Stimulated activated memory B cell treated with anti-CD40 and anti-IgM and Interleukin-4, amounts not matched to agents 10 μg/mL and 1 μg/mL and 100 μg/mL, for 72 hours (primary cell): ENCODE results near the gene MINDY4B.
A peak's percentile ranks its signal among the peaks of the same experiment; 100 is the strongest.

Source experiments
- ATAC-seq: fragments of 150-1000 bp; cut with Tn5 transposase; 2 replicates; pipeline ENCODE4 v1.10.0; 2021
- H3K27ac Mint-ChIP-seq: one replicate; pipeline ENCODE4 v1.8.0; 2022; ENCODE audit warnings: mild to moderate bottlenecking, mixed read lengths
- H3K27me3 Mint-ChIP-seq: one replicate; pipeline ENCODE4 v1.8.0; 2022; ENCODE audit warnings: mixed read lengths
- H3K36me3 Mint-ChIP-seq: one replicate; pipeline ENCODE4 v1.8.0; 2022; ENCODE audit warnings: mixed read lengths
- H3K4me1 Mint-ChIP-seq: one replicate; pipeline ENCODE4 v1.8.0; 2022; ENCODE audit warnings: mixed read lengths
- H3K4me3 Mint-ChIP-seq: one replicate; pipeline ENCODE4 v1.8.0; 2022; ENCODE audit warnings: mild to moderate bottlenecking, moderate library complexity, mixed read lengths
- H3K9me3 Mint-ChIP-seq: one replicate; pipeline ENCODE4 v1.8.0; 2022; ENCODE audit warnings: mixed read lengths

MINDY4B gene

DNA sequence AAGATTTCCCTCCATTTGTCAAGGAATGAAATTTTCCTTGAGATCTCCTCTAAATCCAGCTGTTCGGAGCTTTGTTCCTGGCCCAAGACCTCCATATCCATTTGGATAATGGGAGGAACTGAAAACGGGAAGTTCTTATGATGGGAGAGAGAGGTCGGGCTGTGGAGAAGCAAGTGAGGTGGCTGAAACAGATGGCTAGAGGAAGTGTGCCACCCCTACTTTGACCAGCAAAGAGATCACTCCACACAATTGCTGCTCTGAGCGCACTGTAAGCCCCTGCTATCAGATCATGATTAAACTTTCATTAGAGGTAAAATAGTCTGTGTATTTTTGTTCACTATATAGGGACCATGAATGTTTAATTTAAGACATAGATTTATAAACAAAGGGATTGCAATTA, at the start of gene MINDY4B:
MINDY4B (minus strand) TSS at position 101 of the 400 bp plus-strand sequence; CDS start at position 101, 0 bp downstream.
- peaks cover 10% of the 10 kb centered on the region for H3K27me3 Mint-ChIP-seq
- no peak within 1 kb of the TSS for H3K27ac Mint-ChIP-seq
- no peaks in the 10 kb centered on the region for H3K36me3 Mint-ChIP-seq
- no peaks in the 10 kb centered on the region for H3K9me3 Mint-ChIP-seq
- ATAC-seq = no peak
- no peak within 1 kb of the TSS for H3K4me3 Mint-ChIP-seq
- no peaks in the 10 kb centered on the region for H3K4me1 Mint-ChIP-seq

DNA sequence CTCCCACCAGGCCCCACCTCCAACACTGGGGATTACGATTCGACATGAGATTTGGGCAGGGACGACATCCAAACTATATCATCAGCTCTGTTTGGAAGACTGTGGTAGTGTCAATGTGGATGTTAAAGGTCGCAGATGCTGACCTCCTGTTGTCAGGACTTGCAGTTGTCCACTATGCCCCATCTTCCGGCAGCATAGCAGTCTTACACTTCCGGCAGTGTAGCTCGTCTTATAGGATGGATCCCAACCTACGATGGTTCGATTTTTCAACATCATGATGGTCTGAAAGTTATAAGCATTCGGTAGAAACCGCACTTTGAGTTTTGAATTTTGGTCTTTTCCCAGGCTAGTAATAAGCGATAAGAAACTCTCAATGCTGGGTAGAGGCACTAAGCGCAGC, 46.7 kb upstream of the MINDY4B start:
- Mint-ChIP-seq H3K4me3 (no peak overlapping the region), H3K36me3 (no peaks in the 10 kb centered on the region), H3K27ac (no peak overlapping the region), H3K27me3 (peaks cover 31% of the 10 kb centered on the region), H3K9me3 (peaks cover 3% of the 10 kb centered on the region), H3K4me1 (no peaks in the 10 kb centered on the region)
- no peak for ATAC-seq

DNA sequence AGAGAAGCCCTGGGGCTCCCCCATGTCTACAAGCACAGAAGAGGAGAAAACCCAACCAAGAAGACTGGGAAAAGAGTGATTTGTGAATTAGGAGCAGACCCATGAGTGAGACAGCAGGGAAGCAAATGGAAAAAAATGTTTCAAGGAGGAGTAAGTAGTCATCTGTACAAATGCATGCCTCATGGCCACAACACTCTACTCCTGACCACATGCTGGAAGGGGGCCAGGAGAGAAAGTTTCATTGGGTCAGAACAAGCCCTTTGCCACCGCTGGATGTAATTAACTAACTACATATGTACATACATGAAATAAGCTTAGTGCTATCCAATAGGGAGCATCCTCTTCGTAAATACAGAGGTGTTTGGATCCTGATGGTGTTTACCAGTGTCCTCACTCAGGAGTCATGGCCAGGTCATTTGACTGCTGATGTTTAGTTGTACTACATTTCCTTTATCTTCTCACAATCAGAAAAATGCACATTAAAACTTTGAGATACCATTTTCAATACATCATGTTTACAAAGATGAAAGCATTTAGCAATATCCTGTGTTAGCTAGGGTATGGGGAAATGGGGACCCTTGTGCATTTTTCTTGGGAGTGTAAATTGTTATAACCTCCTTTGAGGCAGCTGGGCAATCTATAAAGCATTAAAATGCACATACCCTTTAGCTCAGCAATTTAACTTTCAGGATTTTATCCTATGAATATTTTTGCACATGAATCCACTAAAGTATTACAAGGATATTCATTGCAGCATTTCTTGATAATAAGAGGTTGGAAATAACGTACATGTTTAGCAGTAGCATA, 40.2 kb upstream of the MINDY4B start:
- ATAC-seq = no peak
- no peak overlapping the region for H3K4me3 Mint-ChIP-seq
- peaks cover 56% of the 10 kb centered on the region for H3K27me3 Mint-ChIP-seq
- H3K9me3 Mint-ChIP-seq = peaks cover 3% of the 10 kb centered on the region
- H3K36me3 Mint-ChIP-seq = no peaks in the 10 kb centered on the region
- H3K4me1 Mint-ChIP-seq = no peaks in the 10 kb centered on the region
- no peak overlapping the region for H3K27ac Mint-ChIP-seq

DNA sequence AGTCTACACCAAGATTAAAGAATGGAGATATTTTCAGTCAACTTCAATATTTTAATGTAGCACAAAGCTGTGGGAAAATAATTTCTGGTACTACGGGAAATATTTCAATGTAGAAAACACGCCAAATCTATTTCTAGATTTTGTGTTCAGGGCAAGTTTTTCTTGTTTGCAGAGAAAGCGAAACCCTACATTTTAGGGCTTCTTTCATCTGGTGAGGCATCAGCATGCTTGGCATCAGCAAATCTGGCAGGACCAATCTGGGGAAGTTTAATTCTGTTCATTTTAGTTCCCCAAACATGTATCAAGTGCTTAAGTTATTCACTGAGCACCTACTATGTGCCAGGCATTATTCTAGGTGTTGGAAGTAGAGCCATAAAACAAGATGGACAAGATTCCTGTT, 37.0 kb upstream of the MINDY4B start:
- Mint-ChIP-seq H3K27ac (no peak overlapping the region), H3K4me3 (no peak overlapping the region), H3K36me3 (no peaks in the 10 kb centered on the region), H3K9me3 (no peaks in the 10 kb centered on the region), H3K4me1 (no peaks in the 10 kb centered on the region), H3K27me3 (peaks cover 67% of the 10 kb centered on the region)
- no peak for ATAC-seq

DNA sequence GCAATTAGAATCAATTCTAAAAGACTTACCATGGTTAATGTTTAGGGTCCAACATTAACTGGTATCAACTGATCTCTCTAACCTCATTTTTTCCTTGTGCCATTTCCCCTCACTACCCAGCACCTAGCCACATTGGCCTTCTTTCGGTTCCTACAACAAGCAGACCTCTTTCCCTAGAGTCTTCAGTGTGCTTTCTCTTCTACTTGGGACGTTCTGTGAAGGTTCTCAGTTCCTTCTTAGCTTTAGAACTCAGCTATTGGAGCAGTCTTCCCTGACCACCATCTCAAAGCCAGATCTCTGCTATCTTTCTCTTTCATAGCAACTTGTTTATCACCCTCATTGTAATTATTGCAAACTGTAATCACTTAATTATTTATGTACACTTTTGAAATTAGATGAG, 31.5 kb upstream of the MINDY4B start:
- peak; percentile 91 for ATAC-seq

DNA sequence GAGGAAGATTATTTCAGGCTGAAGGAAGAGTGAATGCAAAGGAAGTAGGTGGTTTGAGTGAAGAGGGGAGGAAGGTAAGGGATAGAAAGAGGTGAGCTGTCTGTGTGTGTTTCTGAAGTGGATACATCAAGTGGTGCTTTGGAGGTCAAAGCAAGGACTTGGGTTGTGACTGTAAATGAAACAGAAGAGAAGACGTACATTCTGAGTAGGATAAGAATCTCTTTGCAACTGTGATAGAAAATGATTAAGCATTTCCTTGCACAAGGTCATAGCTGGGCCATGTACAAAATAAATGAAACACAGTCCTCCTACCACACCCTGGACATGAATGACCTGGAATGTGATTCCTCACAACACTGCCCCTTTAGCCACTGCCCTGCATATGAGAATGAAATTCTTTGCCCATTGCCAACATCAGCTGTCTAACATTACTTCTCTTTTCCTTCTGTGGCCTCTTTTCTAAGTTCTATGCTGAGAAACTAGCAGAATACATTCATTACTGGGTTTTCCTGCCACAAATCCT, 28.3 kb upstream of the MINDY4B start:
- H3K27me3 Mint-ChIP-seq = peaks cover 39% of the 10 kb centered on the region
- H3K36me3 Mint-ChIP-seq = no peaks in the 10 kb centered on the region
- H3K9me3 Mint-ChIP-seq = peaks cover 3% of the 10 kb centered on the region
- no peak for ATAC-seq
- peaks cover 10% of the 10 kb centered on the region for H3K4me1 Mint-ChIP-seq
- H3K27ac Mint-ChIP-seq = no peak overlapping the region
- H3K4me3 Mint-ChIP-seq = no peak overlapping the region

More for the DNA sequence above, 31.5 kb upstream of the MINDY4B start:
- H3K4me3 Mint-ChIP-seq = no peak overlapping the region
- H3K27ac Mint-ChIP-seq = no peak overlapping the region
- H3K36me3 Mint-ChIP-seq = no peaks in the 10 kb centered on the region
- H3K4me1 Mint-ChIP-seq = peaks cover 10% of the 10 kb centered on the region
- peaks cover 3% of the 10 kb centered on the region for H3K9me3 Mint-ChIP-seq
- peaks cover 50% of the 10 kb centered on the region for H3K27me3 Mint-ChIP-seq

DNA sequence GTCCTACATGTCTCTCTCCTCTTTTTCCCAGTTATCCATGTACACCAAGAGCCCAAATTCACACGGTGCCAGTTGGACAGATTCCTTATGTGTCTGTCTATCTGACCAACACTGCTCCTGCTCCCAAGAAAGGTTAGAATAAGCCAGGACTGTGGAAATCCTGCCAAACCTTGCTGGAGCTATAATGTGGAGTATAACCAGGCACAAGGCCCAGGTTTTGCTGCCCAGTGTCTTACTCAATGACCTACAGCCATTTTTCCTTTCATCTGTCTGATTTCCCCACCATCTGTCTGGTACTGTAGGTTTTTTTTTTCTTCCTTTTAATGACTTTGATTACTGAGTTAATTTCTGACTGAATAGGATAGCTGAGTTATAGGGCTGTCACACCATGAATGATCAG, 26.5 kb upstream of the MINDY4B start:
- peaks cover 28% of the 10 kb centered on the region for H3K27me3 Mint-ChIP-seq

DNA sequence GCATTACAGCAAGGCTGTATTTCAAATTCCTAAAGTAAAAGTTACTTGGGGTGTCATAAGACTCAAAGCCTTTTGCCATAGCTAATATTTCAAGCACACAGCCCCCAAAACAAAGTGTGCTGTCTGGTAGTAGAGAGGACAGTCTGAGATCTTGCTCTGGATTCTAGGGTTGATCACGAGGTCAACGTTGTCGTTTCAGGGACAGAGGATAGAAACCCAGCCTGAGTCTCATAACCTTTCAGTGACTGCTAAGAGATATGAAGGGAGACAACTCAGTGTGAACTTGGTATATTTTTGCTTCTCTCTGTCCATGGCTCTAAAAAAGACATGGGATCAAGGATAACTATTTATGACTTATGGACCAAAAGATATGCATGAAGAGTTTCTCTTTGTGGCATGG, 25.6 kb upstream of the MINDY4B start:
- H3K27me3 Mint-ChIP-seq = peaks cover 28% of the 10 kb centered on the region
- ATAC-seq = no peak
- no peaks in the 10 kb centered on the region for H3K36me3 Mint-ChIP-seq
- peaks cover 8% of the 10 kb centered on the region for H3K4me1 Mint-ChIP-seq
- no peaks in the 10 kb centered on the region for H3K9me3 Mint-ChIP-seq
- H3K4me3 Mint-ChIP-seq = no peak overlapping the region
- no peak overlapping the region for H3K27ac Mint-ChIP-seq

More for the DNA sequence above, 26.5 kb upstream of the MINDY4B start:
- H3K27ac Mint-ChIP-seq = no peak overlapping the region
- peaks cover 8% of the 10 kb centered on the region for H3K4me1 Mint-ChIP-seq
- H3K4me3 Mint-ChIP-seq = no peak overlapping the region
- peaks cover 3% of the 10 kb centered on the region for H3K9me3 Mint-ChIP-seq
- no peak for ATAC-seq
- H3K36me3 Mint-ChIP-seq = no peaks in the 10 kb centered on the region

DNA sequence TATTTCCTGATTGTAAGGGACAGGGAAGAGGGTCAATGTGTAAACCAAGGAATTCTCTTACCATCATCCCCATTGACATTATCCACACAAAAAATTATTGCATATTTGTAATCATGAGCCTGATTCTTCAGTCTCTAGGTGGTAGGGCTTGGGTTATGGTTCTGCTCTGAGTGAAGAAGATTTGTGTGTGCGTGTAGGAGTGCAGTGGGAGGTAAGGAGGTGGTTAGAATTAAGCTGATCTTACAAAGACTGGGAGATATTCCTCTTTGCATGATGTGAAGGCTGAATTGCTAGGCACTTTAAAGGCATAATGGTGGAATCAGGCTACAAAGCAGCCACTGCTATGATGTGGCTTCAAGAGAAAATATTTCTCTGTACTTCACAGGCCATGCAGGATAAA, 23.0 kb upstream of the MINDY4B start:
- no peak for ATAC-seq
- no peak overlapping the region for H3K4me3 Mint-ChIP-seq
- no peaks in the 10 kb centered on the region for H3K36me3 Mint-ChIP-seq
- no peak overlapping the region for H3K27ac Mint-ChIP-seq
- peaks cover 33% of the 10 kb centered on the region for H3K27me3 Mint-ChIP-seq
- H3K4me1 Mint-ChIP-seq = peaks cover 14% of the 10 kb centered on the region
- no peaks in the 10 kb centered on the region for H3K9me3 Mint-ChIP-seq

DNA sequence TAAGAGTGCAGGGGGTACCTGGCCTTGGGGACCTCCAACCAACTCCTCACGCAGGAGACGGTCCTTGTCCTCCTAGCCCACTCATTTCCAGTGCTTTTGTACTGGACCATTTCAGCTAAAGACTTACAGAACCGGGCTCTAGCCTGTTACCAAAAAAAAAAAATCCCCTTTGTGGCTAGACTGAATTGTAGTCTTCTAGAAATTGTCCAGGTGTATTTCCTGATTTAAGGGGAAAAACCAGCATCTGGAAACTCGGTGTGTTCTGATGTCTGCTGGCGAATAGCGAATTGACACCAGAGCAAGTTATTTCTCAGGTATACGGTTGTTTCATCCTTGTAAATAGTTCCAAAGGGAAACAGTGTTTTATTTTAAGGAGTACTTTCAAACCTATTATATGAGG, 21.1 kb upstream of the MINDY4B start:
- no peaks in the 10 kb centered on the region for H3K36me3 Mint-ChIP-seq
- H3K9me3 Mint-ChIP-seq = no peaks in the 10 kb centered on the region
- H3K4me3 Mint-ChIP-seq = no peak overlapping the region
- peaks cover 14% of the 10 kb centered on the region for H3K4me1 Mint-ChIP-seq
- H3K27ac Mint-ChIP-seq = no peak overlapping the region
- ATAC-seq = no peak
- H3K27me3 Mint-ChIP-seq = peaks cover 31% of the 10 kb centered on the region

DNA sequence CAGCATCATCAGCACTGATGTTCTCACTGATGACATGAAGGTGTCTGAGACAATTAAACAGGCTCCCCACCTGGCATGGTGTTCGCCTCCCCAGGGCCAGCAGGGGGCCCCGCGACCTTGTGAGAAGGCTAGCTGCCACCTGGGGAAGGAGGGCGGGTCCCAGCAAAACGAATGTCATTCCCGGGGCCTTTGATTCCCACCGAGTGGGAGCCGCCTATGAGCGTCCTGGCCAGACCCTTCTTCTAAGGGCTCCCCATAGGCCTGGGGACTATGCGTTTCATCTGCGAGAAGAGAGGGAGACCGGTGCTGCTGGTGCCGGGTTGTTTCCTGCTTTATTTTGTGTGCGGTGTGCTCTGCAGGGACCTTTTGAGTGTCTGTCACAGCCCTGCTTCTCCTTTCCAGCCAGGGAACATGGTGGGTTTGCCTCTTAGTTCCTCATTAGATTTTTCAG, 20.5 kb upstream of the MINDY4B start:
- Mint-ChIP-seq H3K36me3 (no peaks in the 10 kb centered on the region), H3K4me1 (peaks cover 14% of the 10 kb centered on the region), H3K9me3 (no peaks in the 10 kb centered on the region), H3K27ac (no peak overlapping the region), H3K4me3 (peak overlapping the region; percentile 42), H3K27me3 (peaks cover 36% of the 10 kb centered on the region)
- ATAC-seq = peak; percentile 79

DNA sequence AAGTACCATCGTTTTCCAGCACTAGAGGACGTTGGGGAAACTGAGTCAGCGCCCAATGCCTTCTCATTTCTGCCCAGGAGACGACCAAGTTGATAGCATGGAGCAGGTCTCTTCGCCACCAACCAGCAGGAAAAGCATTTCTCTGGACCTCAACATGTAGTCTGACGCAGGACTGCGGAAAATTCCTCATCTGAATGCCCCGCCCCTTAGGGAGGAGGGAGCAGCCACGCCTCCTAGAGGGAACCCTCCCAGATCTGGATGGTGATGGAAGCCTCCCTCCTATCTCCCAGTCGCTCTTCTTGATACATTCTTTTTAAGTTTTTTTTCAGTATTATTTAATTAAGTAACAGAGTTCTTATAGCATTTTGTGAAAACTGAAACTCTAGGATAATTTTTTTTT, 17.4 kb upstream of the MINDY4B start:
- Mint-ChIP-seq H3K9me3 (no peaks in the 10 kb centered on the region), H3K36me3 (no peaks in the 10 kb centered on the region), H3K27ac (no peak overlapping the region), H3K4me3 (no peak overlapping the region), H3K4me1 (peaks cover 14% of the 10 kb centered on the region), H3K27me3 (peaks cover 49% of the 10 kb centered on the region)
- no peak for ATAC-seq

DNA sequence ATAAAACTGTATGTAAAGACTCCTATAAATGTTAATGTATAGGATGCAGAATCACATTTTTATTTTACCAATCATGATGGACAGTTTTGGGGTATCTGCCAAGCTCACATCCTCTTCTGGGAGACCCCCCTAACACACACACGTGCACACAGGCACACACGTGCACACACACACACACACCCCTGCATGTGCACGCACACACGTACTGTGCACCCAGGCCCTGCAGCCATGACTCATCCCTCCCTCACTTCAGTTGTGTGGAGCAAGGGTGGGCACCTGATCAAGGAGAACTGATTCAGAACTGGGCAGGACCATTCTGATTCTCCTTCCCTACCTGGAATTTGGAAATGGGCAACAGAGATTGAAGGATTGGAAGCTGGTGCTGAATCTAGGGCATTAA, 16.0 kb upstream of the MINDY4B start:
- Mint-ChIP-seq H3K27me3 (peaks cover 49% of the 10 kb centered on the region), H3K36me3 (no peaks in the 10 kb centered on the region), H3K27ac (no peak overlapping the region), H3K9me3 (no peaks in the 10 kb centered on the region), H3K4me3 (no peak overlapping the region), H3K4me1 (peaks cover 10% of the 10 kb centered on the region)
- no peak for ATAC-seq

DNA sequence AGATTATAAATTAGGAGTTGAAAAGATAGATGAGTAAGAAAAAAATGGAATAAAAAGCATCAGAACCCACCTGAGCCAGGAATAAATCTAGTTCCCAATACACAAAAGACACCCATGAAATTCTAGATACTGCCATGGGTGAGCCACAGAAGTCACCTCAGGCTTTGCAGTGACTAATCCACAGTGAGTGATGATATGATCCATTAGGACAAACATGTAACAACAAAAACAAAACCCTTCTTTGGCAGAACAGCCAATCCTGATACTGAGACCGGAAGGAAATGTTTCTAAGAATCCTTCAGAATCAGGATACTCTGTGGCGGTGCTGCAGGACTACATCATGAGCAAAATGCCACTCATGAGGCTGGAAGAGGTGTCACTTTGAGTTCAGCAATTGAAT, 15.0 kb upstream of the MINDY4B start:
- Mint-ChIP-seq H3K9me3 (no peaks in the 10 kb centered on the region), H3K27me3 (peaks cover 49% of the 10 kb centered on the region), H3K4me3 (no peak overlapping the region), H3K27ac (no peak overlapping the region), H3K4me1 (peaks cover under 1% of the 10 kb centered on the region), H3K36me3 (no peaks in the 10 kb centered on the region)
- ATAC-seq = no peak

DNA sequence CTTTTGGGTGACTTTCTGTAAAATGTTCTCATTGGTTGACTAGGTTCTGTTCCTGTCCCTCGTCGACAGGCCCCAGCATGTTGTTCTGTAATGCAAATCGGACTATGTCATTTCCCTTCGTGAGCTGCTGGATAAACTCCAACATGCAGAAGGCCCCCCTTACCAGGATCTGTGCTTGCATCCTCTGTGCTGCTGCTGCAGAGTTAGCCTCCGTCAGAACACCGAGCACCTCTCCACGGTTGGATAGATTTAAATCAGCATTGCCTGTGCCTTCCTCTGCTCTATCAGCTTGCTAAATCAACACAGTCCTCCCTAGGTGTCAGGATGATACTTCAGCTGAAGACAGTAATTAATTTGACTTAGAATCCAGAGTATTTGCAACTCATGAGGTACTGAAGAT, 12.7 kb upstream of the MINDY4B start:
- no peak for ATAC-seq
- no peaks in the 10 kb centered on the region for H3K9me3 Mint-ChIP-seq
- H3K27ac Mint-ChIP-seq = no peak overlapping the region
- no peaks in the 10 kb centered on the region for H3K36me3 Mint-ChIP-seq
- H3K4me3 Mint-ChIP-seq = no peak overlapping the region
- H3K4me1 Mint-ChIP-seq = no peaks in the 10 kb centered on the region
- H3K27me3 Mint-ChIP-seq = peaks cover 39% of the 10 kb centered on the region
